NCI-H526 treated with DMSO at 0.1 percent for 48 hours (cell line): Measurements from ENCODE around the gene CDH1.

Source experiments
- DNase-seq: peaks from one replicate; lab custom pipeline; 2025; lab: John Stamatoyannopoulos, UW

The CDH1 gene

GRCh38 chr16:68732042-68732680 lies 4.9 kb upstream of the CDH1 start:
- no peak for DNase-seq

GRCh38 chr16:68732741-68733399 lies 4.2 kb upstream of the CDH1 start:
- no peak for DNase-seq

GRCh38 chr16:68733570-68733969 lies 3.5 kb upstream of the CDH1 start:
- no peak for DNase-seq

- no peak for DNase-seq
Measured at GRCh38 chr16:68734782-68735181, 2.3 kb upstream of the CDH1 start.

GRCh38 chr16:68736561-68736960 lies 531 bp upstream of the CDH1 start:
- no peak for DNase-seq

- peak; percentile 21 for DNase-seq
Measured at GRCh38 chr16:68737730-68738629, 888 bp downstream of the CDH1 start.

- DNase-seq = no peak
Measured at GRCh38 chr16:68739964-68740627, 3.0 kb downstream of the CDH1 start.

- DNase-seq = no peak
Measured at GRCh38 chr16:68740628-68741346, 3.7 kb downstream of the CDH1 start.

- no peak for DNase-seq
Measured at GRCh38 chr16:68743664-68744063, 6.6 kb downstream of the CDH1 start.

GRCh38 chr16:68744744-68745280 lies 7.7 kb downstream of the CDH1 start:
- peak; percentile 81 for DNase-seq

- no peak for DNase-seq
Measured at GRCh38 chr16:68746951-68747350, 9.9 kb downstream of the CDH1 start.

- DNase-seq = no peak
Measured at GRCh38 chr16:68749432-68749831, 12.3 kb downstream of the CDH1 start.

- DNase-seq = no peak
Measured at GRCh38 chr16:68750193-68750695, 13.2 kb downstream of the CDH1 start.

GRCh38 chr16:68751160-68751559 lies 14.1 kb downstream of the CDH1 start:
- no peak for DNase-seq

- DNase-seq = no peak
Measured at GRCh38 chr16:68752602-68753001, 15.5 kb downstream of the CDH1 start.

GRCh38 chr16:68754084-68754792 lies 17.1 kb downstream of the CDH1 start:
- no peak for DNase-seq

GRCh38 chr16:68756239-68756915 lies 19.3 kb downstream of the CDH1 start:
- DNase-seq = no peak

- no peak for DNase-seq
Measured at GRCh38 chr16:68757625-68757935, 20.5 kb downstream of the CDH1 start.

- DNase-seq = no peak
Measured at GRCh38 chr16:68759062-68759461, 22.0 kb downstream of the CDH1 start.

GRCh38 chr16:68760671-68761275 lies 23.7 kb downstream of the CDH1 start:
- DNase-seq = no peak
